Measurements from ENCODE around the gene SUPT6H.

The SUPT6H gene

GRCh38 chr17:28700278-28700677 is 38.3 kb downstream of the SUPT6H start:
- DNase-seq (ENCODE audit: low spot score in 2 of 2): no peak
- no peaks in the 10 kb centered on the region for H3K27me3 ChIP-seq (ENCODE audit: low read depth)
- no peaks in the 10 kb centered on the region for H3K9me3 ChIP-seq
- H3K4me1 ChIP-seq: no peaks in the 10 kb centered on the region
- peaks cover 82% of the 10 kb centered on the region for H3K36me3 ChIP-seq (replicated peaks)
- H3K4me3 ChIP-seq: no peak overlapping the region
- in situ Hi-C loops (cut with MboI; ENCODE audit: low sequenced_read_pairs): no loop called here

- Histone ChIP-seq H3K4me1 (no peaks in the 10 kb centered on the region), H3K4me3 (no peak overlapping the region), H3K36me3 (replicated peaks) (peaks cover 76% of the 10 kb centered on the region), H3K9me3 (no peaks in the 10 kb centered on the region), H3K27me3 (ENCODE audit: low read depth) (no peaks in the 10 kb centered on the region)
- in situ Hi-C loops (cut with MboI; ENCODE audit: low sequenced_read_pairs): no loop called here
- DNase-seq (ENCODE audit: low spot score in 2 of 2): no peak
These were observed 39.0 kb downstream of the SUPT6H start for GRCh38 chr17:28700830-28701492.

- H3K4me1 ChIP-seq: no peaks in the 10 kb centered on the region
- in situ Hi-C loops (cut with MboI; ENCODE audit: low sequenced_read_pairs): no loop called here
- DNase-seq (ENCODE audit: low spot score in 2 of 2): no peak
- no peaks in the 10 kb centered on the region for H3K27me3 ChIP-seq (ENCODE audit: low read depth)
- H3K4me3 ChIP-seq: no peak overlapping the region
- H3K9me3 ChIP-seq: no peaks in the 10 kb centered on the region
- peaks cover 67% of the 10 kb centered on the region for H3K36me3 ChIP-seq (replicated peaks)
These were observed 40.2 kb downstream of the SUPT6H start for GRCh38 chr17:28702026-28702751.

- no peaks in the 10 kb centered on the region for H3K27me3 ChIP-seq (ENCODE audit: low read depth)
- peaks cover 62% of the 10 kb centered on the region for H3K36me3 ChIP-seq (replicated peaks)
- DNase-seq (ENCODE audit: low spot score in 2 of 2): no peak
- no peak overlapping the region for H3K4me3 ChIP-seq
- no peaks in the 10 kb centered on the region for H3K4me1 ChIP-seq
- no peaks in the 10 kb centered on the region for H3K9me3 ChIP-seq
- in situ Hi-C loops (cut with MboI; ENCODE audit: low sequenced_read_pairs): no loop called here
These were observed 40.7 kb downstream of the SUPT6H start for GRCh38 chr17:28702752-28703150.

- DNase-seq (ENCODE audit: low spot score in 2 of 2): no peak
- in situ Hi-C loops (cut with MboI; ENCODE audit: low sequenced_read_pairs): no loop called here
- H3K36me3 ChIP-seq (replicated peaks): peaks cover 52% of the 10 kb centered on the region
These were observed 41.7 kb downstream of the SUPT6H start for GRCh38 chr17:28703552-28704218.

GRCh38 chr17:28704219-28704858 is 42.3 kb downstream of the SUPT6H start:
- in situ Hi-C loops (cut with MboI; ENCODE audit: low sequenced_read_pairs): no loop called here

More at GRCh38 chr17:28703552-28704218, 41.7 kb downstream of the SUPT6H start:
- no peaks in the 10 kb centered on the region for H3K27me3 ChIP-seq (ENCODE audit: low read depth)
- no peaks in the 10 kb centered on the region; the same call in 1 of the 2 replicates for H3K9me3 ChIP-seq
- H3K4me1 ChIP-seq: no peaks in the 10 kb centered on the region
- no peak overlapping the region for H3K4me3 ChIP-seq

GRCh38 chr17:28705074-28705659 is 43.2 kb downstream of the SUPT6H start:
- Histone ChIP-seq H3K4me3 (no peak overlapping the region), H3K27me3 (ENCODE audit: low read depth) (no peaks in the 10 kb centered on the region), H3K4me1 (peaks cover 7% of the 10 kb centered on the region), H3K36me3 (replicated peaks) (peaks cover 37% of the 10 kb centered on the region), H3K9me3 (no peaks in the 10 kb centered on the region; the same call in 1 of the 2 replicates)
- DNase-seq (ENCODE audit: low spot score in 2 of 2): no peak
- in situ Hi-C loops (cut with MboI; ENCODE audit: low sequenced_read_pairs): no loop called here

More at GRCh38 chr17:28704219-28704858, 42.3 kb downstream of the SUPT6H start:
- DNase-seq (ENCODE audit: low spot score in 2 of 2): no peak
- Histone ChIP-seq H3K9me3 (no peaks in the 10 kb centered on the region; the same call in 1 of the 2 replicates), H3K27me3 (ENCODE audit: low read depth) (no peaks in the 10 kb centered on the region), H3K4me1 (no peaks in the 10 kb centered on the region), H3K4me3 (no peak overlapping the region), H3K36me3 (replicated peaks) (peaks cover 46% of the 10 kb centered on the region)

- no peak overlapping the region for H3K4me3 ChIP-seq
- in situ Hi-C loops (cut with MboI; ENCODE audit: low sequenced_read_pairs): no loop called here
- H3K27me3 ChIP-seq (ENCODE audit: low read depth): no peaks in the 10 kb centered on the region
- peaks cover 31% of the 10 kb centered on the region for H3K36me3 ChIP-seq (replicated peaks)
- H3K9me3 ChIP-seq: no peaks in the 10 kb centered on the region; the same call in 1 of the 2 replicates
- peaks cover 12% of the 10 kb centered on the region for H3K4me1 ChIP-seq
- no peak for DNase-seq (ENCODE audit: low spot score in 2 of 2)
These were observed 43.8 kb downstream of the SUPT6H start for GRCh38 chr17:28705728-28706334.

GRCh38 chr17:28706471-28707338 is 44.7 kb downstream of the SUPT6H start:
- peaks cover 15% of the 10 kb centered on the region for H3K4me1 ChIP-seq
- no peaks in the 10 kb centered on the region for H3K27me3 ChIP-seq (ENCODE audit: low read depth)
- peaks cover 22% of the 10 kb centered on the region for H3K36me3 ChIP-seq (replicated peaks)
- DNase-seq (ENCODE audit: low spot score in 2 of 2): no peak
- H3K4me3 ChIP-seq: no peak overlapping the region
- H3K9me3 ChIP-seq: no peaks in the 10 kb centered on the region; the same call in 1 of the 2 replicates
- in situ Hi-C loops (cut with MboI; ENCODE audit: low sequenced_read_pairs): no loop called here

- Histone ChIP-seq H3K9me3 (no peaks in the 10 kb centered on the region; the same call in 1 of the 2 replicates), H3K4me3 (no peak overlapping the region), H3K27me3 (ENCODE audit: low read depth) (no peaks in the 10 kb centered on the region), H3K4me1 (peaks cover 21% of the 10 kb centered on the region), H3K36me3 (replicated peaks) (peaks cover 16% of the 10 kb centered on the region)
- no peak for DNase-seq (ENCODE audit: low spot score in 2 of 2)
- in situ Hi-C loops (cut with MboI; ENCODE audit: low sequenced_read_pairs): no loop called here
These were observed 45.3 kb downstream of the SUPT6H start for GRCh38 chr17:28707339-28707720.

GRCh38 chr17:28710861-28711722 is 49.1 kb downstream of the SUPT6H start:
- H3K4me3 ChIP-seq: peak overlapping the region; percentile 63
- no peaks in the 10 kb centered on the region; the same call in 1 of the 2 replicates for H3K9me3 ChIP-seq
- DNase-seq (ENCODE audit: low spot score in 2 of 2): peak; percentile 87 to 96
- H3K4me1 ChIP-seq: peaks cover 25% of the 10 kb centered on the region
- H3K27me3 ChIP-seq (ENCODE audit: low read depth): no peaks in the 10 kb centered on the region
- H3K36me3 ChIP-seq (replicated peaks): no peaks in the 10 kb centered on the region
- in situ Hi-C loops (cut with MboI; ENCODE audit: low sequenced_read_pairs): no loop called here

GRCh38 chr17:28711723-28712031 is 49.7 kb downstream of the SUPT6H start, which contains the start of gene PROCA1:
Gene PROCA1, minus strand, starts transcription at chr17:28711888. Its CDS starts 228 bp downstream, at chr17:28711660.
- no peaks in the 10 kb centered on the region; the same call in 1 of the 2 replicates for H3K9me3 ChIP-seq
- H3K36me3 ChIP-seq (replicated peaks): no peaks in the 10 kb centered on the region
- peak within 1 kb of the TSS; percentile 63 for H3K4me3 ChIP-seq
- in situ Hi-C loops (cut with MboI; ENCODE audit: low sequenced_read_pairs): no loop called here
- H3K27me3 ChIP-seq (ENCODE audit: low read depth): no peaks in the 10 kb centered on the region
- H3K4me1 ChIP-seq: peaks cover 25% of the 10 kb centered on the region
- peak in 1 of 2 experiments; percentile 20 for DNase-seq (ENCODE audit: low spot score in 2 of 2)

All from HAP-1 (cell line).